Measurements from ENCODE around the gene A4GALT.

The A4GALT gene

GRCh38 chr22:42708417-42708816, 12.3 kb downstream of the A4GALT start:
- no peak overlapping the region for H3K4me3 ChIP-seq (ENCODE audit: low read depth, low read length)
- no peak for DNase-seq (ENCODE audit: low read depth, low spot score)
- ChIA-PET POLR2A (no interaction called here), CTCF (interaction anchor here (1.3 kb wide), 1 partner anchor 9 kb away, joined by 3 read pairs; no protein-coding TSS in a partner anchor)
- TF ChIP-seq, protein P1, sequence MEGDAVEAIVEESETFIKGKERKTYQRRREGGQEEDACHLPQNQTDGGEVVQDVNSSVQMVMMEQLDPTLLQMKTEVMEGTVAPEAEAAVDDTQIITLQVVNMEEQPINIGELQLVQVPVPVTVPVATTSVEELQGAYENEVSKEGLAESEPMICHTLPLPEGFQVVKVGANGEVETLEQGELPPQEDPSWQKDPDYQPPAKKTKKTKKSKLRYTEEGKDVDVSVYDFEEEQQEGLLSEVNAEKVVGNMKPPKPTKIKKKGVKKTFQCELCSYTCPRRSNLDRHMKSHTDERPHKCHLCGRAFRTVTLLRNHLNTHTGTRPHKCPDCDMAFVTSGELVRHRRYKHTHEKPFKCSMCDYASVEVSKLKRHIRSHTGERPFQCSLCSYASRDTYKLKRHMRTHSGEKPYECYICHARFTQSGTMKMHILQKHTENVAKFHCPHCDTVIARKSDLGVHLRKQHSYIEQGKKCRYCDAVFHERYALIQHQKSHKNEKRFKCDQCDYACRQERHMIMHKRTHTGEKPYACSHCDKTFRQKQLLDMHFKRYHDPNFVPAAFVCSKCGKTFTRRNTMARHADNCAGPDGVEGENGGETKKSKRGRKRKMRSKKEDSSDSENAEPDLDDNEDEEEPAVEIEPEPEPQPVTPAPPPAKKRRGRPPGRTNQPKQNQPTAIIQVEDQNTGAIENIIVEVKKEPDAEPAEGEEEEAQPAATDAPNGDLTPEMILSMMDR (IDR thresholded peaks at IDR 0.05; ENCODE audit: insufficient read depth, low read length, missing control alignments) = no peak

DNA sequence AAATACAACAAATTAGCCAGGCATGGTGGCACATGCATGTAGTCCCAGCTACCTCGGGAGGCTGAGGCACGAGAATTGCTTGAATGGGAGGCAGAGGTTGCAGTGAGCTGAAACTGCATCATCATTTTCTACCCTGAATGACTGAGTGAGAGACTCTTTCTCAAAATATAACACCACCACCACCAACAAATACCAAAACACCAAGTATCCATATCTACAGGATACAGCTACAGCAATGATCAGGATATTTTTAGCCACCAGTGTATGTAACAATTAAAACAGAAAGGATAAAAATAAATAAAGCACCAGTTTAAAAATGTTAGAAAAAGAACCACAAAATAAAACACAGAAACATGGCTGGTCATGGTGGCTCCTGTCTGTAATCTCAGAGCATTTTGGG, 13.2 kb downstream of the A4GALT start:
- ChIA-PET POLR2A (no interaction called here), CTCF (interaction anchor here (1.3 kb wide), 1 partner anchor 8 kb away, joined by 3 read pairs; no protein-coding TSS in a partner anchor)
- H3K4me3 ChIP-seq (ENCODE audit: low read depth, low read length) = no peak overlapping the region
- TF ChIP-seq, protein P1 (IDR thresholded peaks at IDR 0.05; ENCODE audit: insufficient read depth, low read length, missing control alignments) = no peak
- no peak for DNase-seq (ENCODE audit: low read depth, low spot score)

- H3K4me3 ChIP-seq (ENCODE audit: low read depth, low read length) = no peak overlapping the region
- TF ChIP-seq, protein P1 (IDR thresholded peaks at IDR 0.05; ENCODE audit: insufficient read depth, low read length, missing control alignments) = no peak
- POLR2A ChIA-PET = no interaction called here
- CTCF ChIA-PET = no interaction called here
- no peak for DNase-seq (ENCODE audit: low read depth, low spot score)
Observed at GRCh38 chr22:42704896-42705295, 15.8 kb downstream of the A4GALT start.

GRCh38 chr22:42702675-42703074, 18.0 kb downstream of the A4GALT start:
- no peak for DNase-seq (ENCODE audit: low read depth, low spot score)
- ChIA-PET POLR2A (no interaction called here), CTCF (interaction anchor here (1.1 kb wide), 1 partner anchor 46 kb away, joined by 3 read pairs; no protein-coding TSS in a partner anchor)
- TF ChIP-seq, protein P1 (IDR thresholded peaks at IDR 0.05; ENCODE audit: insufficient read depth, low read length, missing control alignments) = no peak
- H3K4me3 ChIP-seq (ENCODE audit: low read depth, low read length) = no peak overlapping the region

DNA sequence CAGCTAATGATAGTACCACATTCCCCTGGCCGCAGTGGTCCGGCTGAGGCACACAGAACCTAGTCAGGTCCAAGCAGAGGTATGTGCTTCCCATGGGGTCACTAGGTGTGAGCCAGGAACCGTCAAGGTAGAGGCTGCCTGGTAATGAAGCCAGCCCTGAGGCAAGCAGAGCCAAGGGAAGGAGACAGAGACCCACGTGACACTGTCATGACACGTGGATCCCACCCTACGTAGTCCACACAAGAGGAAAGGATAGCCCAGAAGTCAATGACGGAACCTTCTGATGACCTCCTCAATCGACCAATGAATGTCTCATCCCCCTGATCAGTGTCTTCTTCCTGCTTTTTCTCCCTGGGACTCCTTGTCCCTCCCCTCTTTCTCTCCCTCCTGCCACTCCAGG, 19.0 kb downstream of the A4GALT start:
- DNase-seq (ENCODE audit: low read depth, low spot score) = no peak
- ChIA-PET CTCF (no interaction called here), POLR2A (interaction anchor here (0.5 to 0.6 kb wide), 2 partner anchors 12 to 205 kb away, joined by 3 to 4 read pairs; no protein-coding TSS in a partner anchor)
- H3K4me3 ChIP-seq (ENCODE audit: low read depth, low read length) = no peak overlapping the region
- TF ChIP-seq, protein P1 (IDR thresholded peaks at IDR 0.05; ENCODE audit: insufficient read depth, low read length, missing control alignments) = no peak

DNA sequence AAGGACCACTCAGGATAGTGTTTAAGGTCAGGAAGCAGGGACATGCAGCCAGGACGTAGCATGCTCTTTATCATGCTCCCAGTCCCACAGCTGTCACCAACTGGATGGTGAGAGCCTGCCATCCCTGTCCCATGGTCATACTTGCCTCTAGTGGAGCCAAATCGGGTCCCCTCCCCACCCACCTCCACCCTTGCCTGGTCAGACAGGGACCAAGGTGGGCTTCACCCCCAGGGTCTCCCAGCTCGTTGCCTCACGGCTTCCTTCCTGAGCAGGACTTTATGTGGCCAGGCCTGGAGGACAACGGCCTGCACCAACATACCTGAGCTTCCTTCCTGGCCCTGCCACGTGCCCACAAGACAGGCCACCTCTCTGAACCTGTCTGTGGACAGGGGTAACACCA, 19.8 kb downstream of the A4GALT start:
- TF ChIP-seq, protein P1 (IDR thresholded peaks at IDR 0.05; ENCODE audit: insufficient read depth, low read length, missing control alignments) = no peak
- POLR2A ChIA-PET = interaction anchor here (0.5 kb wide), 1 partner anchor 204 kb away, joined by 4 read pairs; no protein-coding TSS in a partner anchor
- no peak for DNase-seq (ENCODE audit: low read depth, low spot score)
- no peak overlapping the region for H3K4me3 ChIP-seq (ENCODE audit: low read depth, low read length)
- CTCF ChIA-PET = interaction anchor here (2.6 kb wide), 1 partner anchor 79 kb away, joined by 12 read pairs; no protein-coding TSS in a partner anchor

All from AG04449 (cell line).